OCI-LY3 (cell line): ENCODE measurements around the gene STON2.

Experiments used
- H2AFZ ChIP-seq: fragments of 200-600, 300-600 bp; shearing (Covaris generic); 2 replicates; pipeline ENCODE4 v1.6.0; 2014; ENCODE audit warnings: antibody characterized with exemption, low read depth, low read length
- H3K27ac ChIP-seq: fragments of 200-600, 300-600 bp; sonication (generic); 2 replicates; pipeline ENCODE4 v1.5.1; 2014; ENCODE audit warnings: mild to moderate bottlenecking, low read length, moderate library complexity, mixed read lengths
- H3K27me3 ChIP-seq: fragments of 200-600, 300-600 bp; sonication (generic); 2 replicates; pipeline ENCODE4 v1.6.1; 2014; ENCODE audit warnings: low read depth, low read length, mixed read lengths
- H3K36me3 ChIP-seq: fragments of 200-600, 300-600 bp; sonication (generic); replicated peaks from 2 replicates; pipeline ENCODE3; 2014; ENCODE audit warnings: low read depth, low read length, mixed read lengths
- H3K4me1 ChIP-seq: fragments of 300-600, 200-600 bp; sonication (generic); 2 replicates; pipeline ENCODE4 v1.6.1; 2014; ENCODE audit warnings: low read length, mixed read lengths
- H3K4me2 ChIP-seq: fragments of 200-600, 300-600 bp; sonication (generic); 2 replicates; pipeline ENCODE4 v1.6.1; 2014; ENCODE audit warnings: low read length, mixed read lengths
- H3K4me3 ChIP-seq: fragments of 300-600, 200-600 bp; sonication (generic); 2 replicates; pipeline ENCODE4 v1.5.1; 2014; ENCODE audit warnings: antibody characterized with exemption, mild to moderate bottlenecking, low read length, moderate library complexity
- H3K79me2 ChIP-seq: fragments of 300-600, 200-600 bp; shearing (Covaris generic); 2 replicates; pipeline ENCODE4 v1.6.1; 2014; ENCODE audit warnings: mild to moderate bottlenecking, low read length, mixed read lengths
- H3K9ac ChIP-seq: fragments of 300-600, 200-600 bp; shearing (Covaris generic); 2 replicates; pipeline ENCODE4 v1.6.0; 2014; ENCODE audit warnings: mild to moderate bottlenecking, low read length, moderate library complexity
- H3K9me3 ChIP-seq: fragments of 200-600, 300-600 bp; shearing (Covaris generic); 2 replicates; pipeline ENCODE4 v1.6.1; 2014; ENCODE audit warnings: low read length, mixed read lengths; ENCODE audit not compliant: insufficient read depth
- H4K20me1 ChIP-seq: fragments of 200-600, 300-600 bp; sonication (generic); 2 replicates; pipeline ENCODE4 v1.6.1; 2016; ENCODE audit warnings: low read length, mixed read lengths; ENCODE audit not compliant: insufficient read depth
- EZH2phosphoT487 ChIP-seq: fragments of 200-600 bp; shearing (Covaris generic); IDR thresholded peaks from 2 replicates; pipeline ENCODE4 v1.6.1; 2018; ENCODE audit warnings: antibody characterized with exemption, mixed run types, low read depth
- TF ChIP-seq, protein P1 (sequence below): fragments of 200-600, 300-600 bp; sonication (generic); IDR thresholded peaks from 2 replicates; pipeline ENCODE4 v1.5.1; 2014; ENCODE audit warnings: antibody characterized with exemption, low read length, low read depth

STON2 gene

DNA sequence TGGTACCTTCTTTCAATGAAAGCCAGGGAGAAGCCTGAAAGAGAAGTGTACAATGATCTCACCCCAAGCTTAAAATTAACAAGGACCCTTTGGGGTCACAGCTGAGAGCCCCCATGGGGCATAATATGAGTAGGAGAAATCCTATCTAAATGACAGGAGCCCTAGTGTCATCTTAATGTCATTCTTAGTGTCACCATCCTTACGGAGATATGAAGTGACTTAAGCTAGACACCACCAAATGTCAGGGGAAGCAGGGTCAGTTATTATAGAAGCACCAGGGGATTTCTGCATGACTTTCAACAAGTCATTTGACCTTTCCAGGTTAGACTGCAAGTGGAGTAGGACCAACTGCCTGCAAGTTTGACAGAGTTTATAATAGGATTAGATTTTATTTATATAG is 28.9 kb upstream of the STON2 start:
- Histone ChIP-seq H3K9ac (no peak overlapping the region), H3K9me3 (no peaks in the 10 kb centered on the region), H3K27me3 (peaks cover 29% of the 10 kb centered on the region), H3K27ac (no peak overlapping the region), H3K36me3 (no peaks in the 10 kb centered on the region), H3K4me3 (no peak overlapping the region), H3K4me2 (no peak overlapping the region), H2AFZ (no peak overlapping the region), H4K20me1 (no peaks in the 10 kb centered on the region), H3K79me2 (no peaks in the 10 kb centered on the region), H3K4me1 (no peaks in the 10 kb centered on the region)
- TF ChIP-seq EZH2phosphoT487 = no peak
- TF ChIP-seq, protein P1, sequence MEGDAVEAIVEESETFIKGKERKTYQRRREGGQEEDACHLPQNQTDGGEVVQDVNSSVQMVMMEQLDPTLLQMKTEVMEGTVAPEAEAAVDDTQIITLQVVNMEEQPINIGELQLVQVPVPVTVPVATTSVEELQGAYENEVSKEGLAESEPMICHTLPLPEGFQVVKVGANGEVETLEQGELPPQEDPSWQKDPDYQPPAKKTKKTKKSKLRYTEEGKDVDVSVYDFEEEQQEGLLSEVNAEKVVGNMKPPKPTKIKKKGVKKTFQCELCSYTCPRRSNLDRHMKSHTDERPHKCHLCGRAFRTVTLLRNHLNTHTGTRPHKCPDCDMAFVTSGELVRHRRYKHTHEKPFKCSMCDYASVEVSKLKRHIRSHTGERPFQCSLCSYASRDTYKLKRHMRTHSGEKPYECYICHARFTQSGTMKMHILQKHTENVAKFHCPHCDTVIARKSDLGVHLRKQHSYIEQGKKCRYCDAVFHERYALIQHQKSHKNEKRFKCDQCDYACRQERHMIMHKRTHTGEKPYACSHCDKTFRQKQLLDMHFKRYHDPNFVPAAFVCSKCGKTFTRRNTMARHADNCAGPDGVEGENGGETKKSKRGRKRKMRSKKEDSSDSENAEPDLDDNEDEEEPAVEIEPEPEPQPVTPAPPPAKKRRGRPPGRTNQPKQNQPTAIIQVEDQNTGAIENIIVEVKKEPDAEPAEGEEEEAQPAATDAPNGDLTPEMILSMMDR = no peak

DNA sequence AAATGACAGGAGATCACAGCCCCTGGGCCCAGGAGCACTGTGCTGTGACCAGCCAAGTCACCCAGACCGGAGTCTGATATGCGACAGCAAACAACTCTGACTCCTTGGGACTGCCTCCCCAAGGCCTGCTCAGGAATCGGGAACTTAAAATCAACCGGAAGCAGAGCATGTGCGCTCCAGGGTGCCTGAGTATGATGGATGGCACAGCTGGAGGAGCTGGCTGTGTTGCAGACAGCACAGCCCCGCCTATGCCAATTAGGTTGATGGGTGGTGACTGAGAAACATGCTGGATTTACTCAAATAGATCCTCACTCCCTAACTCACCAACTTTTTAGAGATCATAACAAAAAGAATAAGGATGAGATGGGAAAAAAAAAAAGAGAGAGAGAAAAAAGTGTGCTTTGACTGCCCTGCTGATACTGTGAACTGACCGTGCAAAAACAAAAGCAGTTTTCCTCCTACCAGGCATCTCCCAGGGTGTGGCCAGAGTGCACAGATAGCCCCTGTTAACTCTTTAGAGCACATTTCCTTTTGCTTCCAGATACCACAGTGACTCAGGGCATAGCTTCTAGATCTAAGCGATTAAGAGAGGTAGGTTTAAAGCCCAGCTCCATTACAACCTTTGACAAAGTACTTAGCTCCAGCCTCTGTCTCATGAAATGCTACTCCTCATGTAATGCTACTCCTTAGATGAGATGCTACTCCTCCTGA is 27.4 kb upstream of the STON2 start:
- Histone ChIP-seq H3K36me3 (no peaks in the 10 kb centered on the region), H3K4me3 (no peak overlapping the region), H3K4me1 (no peaks in the 10 kb centered on the region), H3K9ac (no peak overlapping the region), H3K27ac (no peak overlapping the region), H3K9me3 (no peaks in the 10 kb centered on the region), H3K79me2 (no peaks in the 10 kb centered on the region), H3K27me3 (peaks cover 20% of the 10 kb centered on the region), H4K20me1 (no peaks in the 10 kb centered on the region), H3K4me2 (no peak overlapping the region), H2AFZ (no peak overlapping the region)
- TF ChIP-seq, protein P1 = no peak
- TF ChIP-seq EZH2phosphoT487 = no peak

DNA sequence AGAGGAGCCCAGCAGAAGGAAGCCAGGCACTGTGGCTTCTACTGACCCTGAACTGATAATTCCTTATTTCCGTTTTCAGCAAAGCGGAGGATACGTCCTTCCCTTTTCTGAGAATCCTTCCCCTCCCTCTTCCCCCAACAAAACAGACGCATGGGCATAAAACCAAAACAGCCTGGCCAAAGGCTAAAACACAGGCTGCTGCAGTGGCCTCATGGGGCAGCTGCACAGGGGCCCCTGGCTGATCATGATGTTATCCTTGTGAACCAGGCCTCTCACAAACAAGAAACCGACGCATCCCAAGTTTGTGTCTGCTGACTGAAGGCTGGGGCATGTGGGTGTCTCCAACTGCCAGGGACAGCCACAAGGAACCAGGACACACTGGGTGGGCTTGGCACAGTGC is 23.4 kb upstream of the STON2 start:
- no peaks in the 10 kb centered on the region for H4K20me1 ChIP-seq
- H3K79me2 ChIP-seq = no peaks in the 10 kb centered on the region
- no peak overlapping the region for H3K27ac ChIP-seq
- H3K27me3 ChIP-seq = peaks cover 8% of the 10 kb centered on the region
- H2AFZ ChIP-seq = no peak overlapping the region
- TF ChIP-seq, protein P1 = no peak
- TF ChIP-seq EZH2phosphoT487 = no peak
- no peak overlapping the region for H3K9ac ChIP-seq
- H3K4me2 ChIP-seq = no peak overlapping the region
- H3K9me3 ChIP-seq = no peaks in the 10 kb centered on the region
- H3K4me3 ChIP-seq = no peak overlapping the region
- H3K4me1 ChIP-seq = no peaks in the 10 kb centered on the region
- no peaks in the 10 kb centered on the region for H3K36me3 ChIP-seq

DNA sequence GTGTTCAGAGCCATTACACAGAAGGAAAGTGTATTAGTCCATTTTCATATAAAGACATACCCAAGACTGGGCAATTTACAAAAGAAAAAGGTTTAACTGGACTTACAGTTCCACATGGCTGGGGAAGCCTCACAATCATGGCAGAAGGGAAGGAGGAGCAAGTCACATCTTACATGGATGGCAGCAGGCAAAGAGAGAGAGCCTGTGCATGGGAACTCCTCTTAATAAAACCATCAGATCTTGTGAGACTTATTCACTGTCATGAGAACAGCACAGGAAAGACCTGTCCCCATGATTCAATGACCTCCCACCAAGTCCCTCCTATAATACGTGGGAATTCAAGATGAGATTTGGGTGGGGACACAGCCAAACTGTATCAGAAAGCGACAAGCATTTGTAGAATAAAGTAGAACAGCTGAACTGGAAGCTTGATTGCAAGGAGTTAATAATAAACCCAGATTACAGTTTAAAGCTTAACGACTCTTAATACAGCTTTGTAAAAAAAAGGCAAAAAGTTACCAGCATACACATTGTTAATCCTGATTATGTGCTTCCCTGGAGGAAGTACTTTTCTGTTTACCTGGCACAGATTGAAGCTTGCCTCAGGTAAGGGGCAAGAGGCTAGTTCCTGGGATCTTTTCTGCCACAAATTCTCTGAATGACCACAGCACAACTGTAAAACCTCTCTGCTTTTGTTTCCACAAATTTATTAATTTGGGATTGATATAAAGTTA is 18.1 kb upstream of the STON2 start:
- no peak overlapping the region for H3K27ac ChIP-seq
- TF ChIP-seq, protein P1 = no peak
- no peak for TF ChIP-seq EZH2phosphoT487
- no peak overlapping the region for H3K9ac ChIP-seq
- no peaks in the 10 kb centered on the region for H4K20me1 ChIP-seq
- no peak overlapping the region for H3K4me3 ChIP-seq
- H3K79me2 ChIP-seq = no peaks in the 10 kb centered on the region
- H2AFZ ChIP-seq = no peak overlapping the region
- no peaks in the 10 kb centered on the region for H3K27me3 ChIP-seq
- H3K4me2 ChIP-seq = no peak overlapping the region
- H3K36me3 ChIP-seq = no peaks in the 10 kb centered on the region
- H3K9me3 ChIP-seq = no peaks in the 10 kb centered on the region
- peaks cover 5% of the 10 kb centered on the region; the same call in 1 of the 2 replicates for H3K4me1 ChIP-seq
